Vagina (tissue), 2 donors: Measurements from ENCODE around the gene NFS1. TPM values are rescaled to one million over a fixed set of nuclear protein-coding genes. Genes with fewer than 3 reads are reported as not detected.

Experiments used
- DNase-seq, 2 donors: peaks; one replicate each; pipeline ENCODE4 v3.0.0-alpha.2; 2017; ENCODE audit errors: extremely low spot score in 2 of 2
- H3K27ac ChIP-seq: fragments of 200-600 bp; sonication (generic); one replicate; pipeline ENCODE4 v1.5.1; 2019
- H3K27me3 ChIP-seq: fragments of 200-600 bp; sonication (generic); one replicate; pipeline ENCODE4 v1.5.1; 2019
- H3K36me3 ChIP-seq, 2 donors: fragments of 200-600 bp; sonication (generic); one replicate each; pipeline ENCODE4 v1.5.1; 2017 to 2019
- H3K4me1 ChIP-seq: fragments of 200-600 bp; sonication (generic); one replicate; pipeline ENCODE4 v1.5.1; 2019
- H3K4me3 ChIP-seq, 2 donors: fragments of 200-600 bp; sonication (generic); 1 replicate in 1 of 2; 2 replicates in 1 of 2; pipeline ENCODE4 v1.5.1; 2016 to 2019
- H3K9me3 ChIP-seq: fragments of 200-600 bp; sonication (generic); one replicate; pipeline ENCODE4 v1.5.1; 2019
- POLR2A ChIP-seq, 2 donors: fragments of 450-650 bp; IDR thresholded peaks; one replicate each; pipeline ENCODE4 v1.6.1; 2017; ENCODE audit warnings: antibody characterized with exemption in 2 of 2, mild to moderate bottlenecking in 2 of 2, moderate library complexity in 2 of 2
- POLR2AphosphoS5 ChIP-seq, 2 donors: sonication (generic); formaldehyde crosslinking; IDR thresholded peaks; one replicate each; pipeline ENCODE4 v1.9.0; 2017; ENCODE audit warnings: antibody characterized with exemption in 2 of 2, mild to moderate bottlenecking in 2 of 2, low read depth in 1 of 2; ENCODE audit not compliant: insufficient read depth in 1 of 2
- intact Hi-C: fragments of 100-400 bp; cut with DNase I; formaldehyde crosslinking; loops from one replicate; pipeline ENCODE4 v1.15.1; 2023
- total RNA-seq: library from RNA; depleted of rRNA; stranded (reverse); fragments of >200 nt; gene quantifications from one replicate; pipeline ENCODE4 v1.2.3, GENCODE V29; 2016
- TF ChIP-seq, protein P1 (sequence below), 3 experiments: fragments of 450-650 bp in 2 of 3; fragments of 200-600 bp in 1 of 3; sonication (generic) in 1 of 3; IDR thresholded peaks; one replicate each; pipeline ENCODE4 v1.5.1; 2017 to 2019; ENCODE audit warnings: antibody characterized with exemption in 3 of 3, mild to moderate bottlenecking in 2 of 3, moderate library complexity in 2 of 3

The NFS1 gene
- total RNA-seq, 1 donor from 2014 or later: 15.2 TPM

DNA sequence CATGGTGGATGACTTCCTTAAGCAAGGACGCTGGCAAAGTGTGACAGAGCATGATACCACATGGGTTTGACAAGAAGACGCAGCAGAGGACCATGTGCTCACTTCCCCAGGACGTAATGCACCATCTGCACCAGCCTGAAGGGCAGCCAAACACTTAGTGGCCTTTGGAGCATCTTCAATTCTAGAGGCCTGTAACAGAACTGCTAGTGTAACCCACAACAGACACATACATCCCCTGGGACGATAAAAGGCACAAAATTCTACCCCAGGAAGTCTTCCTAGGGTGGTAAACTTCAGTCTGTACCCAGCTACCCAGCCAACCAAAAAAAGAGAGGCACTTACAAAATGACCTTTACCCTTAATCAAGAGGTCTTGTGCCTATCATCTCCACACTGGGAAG, 25.3 kb downstream of the NFS1 start:
- H3K27me3 ChIP-seq: no peaks in the 10 kb centered on the region
- H3K9me3 ChIP-seq: no peaks in the 10 kb centered on the region
- peaks cover 0 to 54% of the 10 kb centered on the region in 2 donors for H3K36me3 ChIP-seq
- no peak overlapping the region for H3K27ac ChIP-seq
- peak in 1 of 2 donors; percentile 52 for DNase-seq
- TF ChIP-seq POLR2A (IDR thresholded peaks at IDR 0.05) (no peak), POLR2AphosphoS5 (IDR thresholded peaks at IDR 0.05; ENCODE audit: insufficient read depth in 1 of 2, low read depth in 1 of 2) (no peak)
- TF ChIP-seq, protein P1, sequence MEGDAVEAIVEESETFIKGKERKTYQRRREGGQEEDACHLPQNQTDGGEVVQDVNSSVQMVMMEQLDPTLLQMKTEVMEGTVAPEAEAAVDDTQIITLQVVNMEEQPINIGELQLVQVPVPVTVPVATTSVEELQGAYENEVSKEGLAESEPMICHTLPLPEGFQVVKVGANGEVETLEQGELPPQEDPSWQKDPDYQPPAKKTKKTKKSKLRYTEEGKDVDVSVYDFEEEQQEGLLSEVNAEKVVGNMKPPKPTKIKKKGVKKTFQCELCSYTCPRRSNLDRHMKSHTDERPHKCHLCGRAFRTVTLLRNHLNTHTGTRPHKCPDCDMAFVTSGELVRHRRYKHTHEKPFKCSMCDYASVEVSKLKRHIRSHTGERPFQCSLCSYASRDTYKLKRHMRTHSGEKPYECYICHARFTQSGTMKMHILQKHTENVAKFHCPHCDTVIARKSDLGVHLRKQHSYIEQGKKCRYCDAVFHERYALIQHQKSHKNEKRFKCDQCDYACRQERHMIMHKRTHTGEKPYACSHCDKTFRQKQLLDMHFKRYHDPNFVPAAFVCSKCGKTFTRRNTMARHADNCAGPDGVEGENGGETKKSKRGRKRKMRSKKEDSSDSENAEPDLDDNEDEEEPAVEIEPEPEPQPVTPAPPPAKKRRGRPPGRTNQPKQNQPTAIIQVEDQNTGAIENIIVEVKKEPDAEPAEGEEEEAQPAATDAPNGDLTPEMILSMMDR (IDR thresholded peaks at IDR 0.05): no peak
- intact Hi-C loops: no loop called here
- H3K4me1 ChIP-seq: no peaks in the 10 kb centered on the region
- no peak overlapping the region for H3K4me3 ChIP-seq

DNA sequence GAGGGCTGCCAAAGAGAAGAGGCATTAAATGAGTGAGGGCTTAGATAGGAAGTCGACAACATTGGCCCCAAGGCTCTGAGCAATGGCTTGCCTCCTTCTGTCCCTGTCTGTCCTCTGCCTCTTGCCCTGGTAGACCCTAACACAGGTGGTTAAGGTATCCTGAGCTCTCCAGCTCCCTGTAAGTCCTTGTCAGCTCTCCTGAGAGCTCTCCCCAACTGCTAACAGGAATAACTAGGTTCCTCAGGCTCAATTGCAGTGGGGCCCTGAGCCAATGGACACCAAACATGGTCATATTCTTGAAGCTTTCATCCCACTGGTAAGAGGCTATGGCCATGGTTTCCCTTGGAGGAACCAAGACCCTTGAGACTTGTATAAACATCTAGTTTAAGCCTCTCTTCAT, 29.5 kb downstream of the NFS1 start:
- intact Hi-C loops: loop anchor here (5.0 kb wide), 1 partner anchor 52 kb away; the partner anchor contains the start of gene SPAG4
- Histone ChIP-seq H3K27ac (no peak overlapping the region), H3K4me1 (no peaks in the 10 kb centered on the region), H3K27me3 (no peaks in the 10 kb centered on the region), H3K9me3 (no peaks in the 10 kb centered on the region), H3K36me3 (peaks cover 0 to 58% of the 10 kb centered on the region in 2 donors), H3K4me3 (no peak overlapping the region)
- no peak for DNase-seq
- TF ChIP-seq, protein P1 (IDR thresholded peaks at IDR 0.05): no peak
- TF ChIP-seq POLR2A (IDR thresholded peaks at IDR 0.05) (no peak), POLR2AphosphoS5 (IDR thresholded peaks at IDR 0.05; ENCODE audit: insufficient read depth in 1 of 2, low read depth in 1 of 2) (no peak)

DNA sequence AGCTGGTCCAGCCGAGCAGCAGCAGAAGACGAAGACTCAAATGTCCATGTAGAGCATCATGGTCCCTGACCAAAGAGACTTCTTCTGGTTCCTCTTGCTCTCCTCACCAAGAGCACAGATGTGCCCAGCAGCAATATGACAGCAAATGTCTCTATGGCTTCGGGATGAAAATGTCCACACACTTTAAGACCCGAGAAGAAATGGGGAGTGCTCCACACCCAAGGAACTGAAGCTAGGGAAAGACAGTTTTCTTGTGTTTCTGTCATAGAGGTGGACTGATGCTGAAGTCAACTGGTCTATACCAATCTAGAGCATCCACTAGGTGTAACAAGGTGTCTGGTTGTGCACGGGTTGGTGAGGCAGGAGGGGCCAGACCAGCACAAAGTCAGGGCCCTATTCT, 29.9 kb downstream of the NFS1 start:
- H3K4me1 ChIP-seq: no peaks in the 10 kb centered on the region
- DNase-seq: peak in 1 of 2 donors; percentile 70
- no peak for TF ChIP-seq POLR2A (IDR thresholded peaks at IDR 0.05)
- TF ChIP-seq, protein P1 (IDR thresholded peaks at IDR 0.05): no peak
- TF ChIP-seq POLR2AphosphoS5 (IDR thresholded peaks at IDR 0.05; ENCODE audit: insufficient read depth in 1 of 2, low read depth in 1 of 2): no peak
- no peaks in the 10 kb centered on the region for H3K27me3 ChIP-seq
- no peak overlapping the region for H3K4me3 ChIP-seq
- intact Hi-C loops: loop anchor here (5.0 kb wide), 1 partner anchor 52 kb away; the partner anchor contains the start of gene SPAG4
- H3K9me3 ChIP-seq: no peaks in the 10 kb centered on the region
- H3K36me3 ChIP-seq: peaks cover 0 to 53% of the 10 kb centered on the region in 2 donors
- H3K27ac ChIP-seq: no peak overlapping the region

DNA sequence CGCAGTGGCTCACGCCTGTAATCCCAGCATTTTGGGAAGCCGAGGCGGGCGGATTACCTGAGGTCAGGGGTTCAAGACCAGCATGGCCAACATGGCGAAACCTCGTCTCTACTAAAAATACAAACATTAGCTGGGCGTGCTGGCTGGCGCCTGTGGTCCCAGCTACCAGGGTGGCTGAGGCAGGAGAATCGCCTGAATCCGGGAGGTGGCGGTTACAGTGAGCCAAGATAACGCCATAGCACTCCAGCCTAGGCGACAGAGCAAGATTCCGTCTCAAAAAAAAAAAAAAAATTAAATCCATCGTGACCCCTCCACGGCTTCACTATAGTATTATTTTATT, 33.2 kb downstream of the NFS1 start:
- peaks cover 0 to 24% of the 10 kb centered on the region in 2 donors for H3K36me3 ChIP-seq
- no peak overlapping the region for H3K4me3 ChIP-seq
- no peak overlapping the region for H3K27ac ChIP-seq
- H3K4me1 ChIP-seq: peaks cover 31% of the 10 kb centered on the region
- no peak for DNase-seq
- H3K9me3 ChIP-seq: no peaks in the 10 kb centered on the region
- TF ChIP-seq POLR2A (IDR thresholded peaks at IDR 0.05): no peak
- TF ChIP-seq POLR2AphosphoS5 (IDR thresholded peaks at IDR 0.05; ENCODE audit: insufficient read depth in 1 of 2, low read depth in 1 of 2): no peak
- TF ChIP-seq, protein P1 (IDR thresholded peaks at IDR 0.05): no peak
- intact Hi-C loops: loop anchor here (5.0 kb wide), 1 partner anchor 49 kb away; the partner anchor contains the start of gene SPAG4
- no peaks in the 10 kb centered on the region for H3K27me3 ChIP-seq

DNA sequence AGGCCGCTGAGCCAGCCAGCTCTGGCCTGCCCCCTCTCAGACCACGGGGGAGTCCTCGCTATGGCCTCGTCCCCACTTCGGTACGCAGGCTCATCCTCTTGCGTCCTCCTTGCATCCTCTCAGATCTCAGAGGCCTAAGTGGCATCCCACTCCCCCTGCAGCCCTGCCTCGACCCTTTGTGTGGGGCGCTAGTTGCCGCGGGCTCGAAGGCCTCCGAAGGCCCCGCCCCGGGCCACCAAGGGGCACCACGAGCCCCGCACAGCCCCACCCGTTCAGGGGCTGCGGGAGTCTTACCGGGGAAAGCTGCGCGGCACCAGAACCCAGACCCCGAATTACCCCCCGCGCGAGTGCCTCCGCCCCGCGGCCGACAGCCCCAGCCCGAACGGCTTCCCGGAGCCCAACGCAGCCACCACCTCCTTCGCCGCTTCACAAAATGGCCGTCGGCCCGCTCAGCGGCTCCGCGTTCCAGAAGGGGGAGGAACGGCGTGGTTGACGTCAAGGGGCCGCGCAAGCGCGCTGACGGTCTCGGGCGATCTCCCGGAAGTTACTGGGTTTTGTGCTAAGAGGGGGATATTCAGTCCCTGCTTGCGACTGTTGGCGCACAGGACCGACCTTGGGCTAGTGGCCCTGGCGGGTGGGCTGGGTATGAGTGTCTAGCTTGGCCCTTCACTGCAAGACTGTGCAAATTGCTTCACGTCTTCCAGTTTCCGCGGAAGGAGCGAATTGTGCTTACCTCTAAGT, 34.5 kb downstream of the NFS1 start, which contains the start of the genes CPNE1 and RBM12:
CPNE1 (minus strand) TSS at position 435 of the 741 bp plus-strand sequence. CDS start 31,977 bp downstream, outside the sequence.
RBM12 (minus strand) TSS at position 435 of the 741 bp plus-strand sequence. CDS start 9,578 bp downstream, outside the sequence.
- TF ChIP-seq POLR2AphosphoS5 (IDR thresholded peaks at IDR 0.05; ENCODE audit: insufficient read depth in 1 of 2, low read depth in 1 of 2) (peak; percentile 96 to 100), POLR2A (IDR thresholded peaks at IDR 0.05) (peak in 1 of 2 donors; percentile 95)
- TF ChIP-seq, protein P1 (IDR thresholded peaks at IDR 0.05): no peak

More for the DNA sequence above, 34.5 kb downstream of the NFS1 start, which contains the start of the genes CPNE1 and RBM12:
- peaks cover 0 to 15% of the 10 kb centered on the region in 2 donors for H3K36me3 ChIP-seq
- DNase-seq: peak in 1 of 2 donors; percentile 93
- peaks cover 43% of the 10 kb centered on the region for H3K4me1 ChIP-seq
- H3K4me3 ChIP-seq: peak within 1 kb of the TSS; percentile 89 to 96
- H3K27me3 ChIP-seq: no peaks in the 10 kb centered on the region
- intact Hi-C loops: loop anchor here (5.0 kb wide), 1 partner anchor 47 kb away; the partner anchor contains the start of gene SPAG4
- no peaks in the 10 kb centered on the region for H3K9me3 ChIP-seq
- peak within 1 kb of the TSS; percentile 100 for H3K27ac ChIP-seq
